Loucy (cell line): ENCODE data around the gene ECSCR.

Experiments
- EZH2phosphoT487 ChIP-seq: fragments of 200-600 bp; IDR thresholded peaks from 2 replicates; pipeline ENCODE4 v1.6.1; 2018; ENCODE audit warnings: antibody characterized with exemption, mild to moderate bottlenecking, moderate library complexity, borderline replicate concordance
- TF ChIP-seq, protein P1 (sequence below): fragments of 200-600 bp; sonication (generic); conservative IDR thresholded peaks from 2 replicates; pipeline ENCODE4 v1.5.1; 2014; ENCODE audit warnings: mild to moderate bottlenecking, antibody characterized with exemption, low read length

DNA sequence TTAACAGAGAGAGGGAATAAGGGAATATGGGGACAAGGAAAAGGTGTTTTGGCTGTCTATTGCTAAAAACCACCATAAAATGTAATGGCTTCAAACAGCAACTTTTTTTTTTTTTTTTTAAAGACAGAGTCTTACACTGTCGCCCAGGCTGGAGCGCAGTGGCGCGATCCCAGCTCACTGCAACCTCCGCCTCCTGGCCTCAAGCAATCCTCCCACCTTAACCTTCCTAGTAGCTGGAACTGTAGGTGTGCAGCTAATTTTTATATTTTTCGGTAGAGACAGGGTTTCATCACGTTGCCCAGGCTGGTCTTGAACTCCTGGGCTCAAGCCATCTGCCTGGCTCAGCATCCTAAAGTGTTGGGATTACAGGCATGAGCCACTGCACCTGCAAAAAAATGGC is 54.4 kb downstream of the ECSCR start:
- TF ChIP-seq, protein P1, sequence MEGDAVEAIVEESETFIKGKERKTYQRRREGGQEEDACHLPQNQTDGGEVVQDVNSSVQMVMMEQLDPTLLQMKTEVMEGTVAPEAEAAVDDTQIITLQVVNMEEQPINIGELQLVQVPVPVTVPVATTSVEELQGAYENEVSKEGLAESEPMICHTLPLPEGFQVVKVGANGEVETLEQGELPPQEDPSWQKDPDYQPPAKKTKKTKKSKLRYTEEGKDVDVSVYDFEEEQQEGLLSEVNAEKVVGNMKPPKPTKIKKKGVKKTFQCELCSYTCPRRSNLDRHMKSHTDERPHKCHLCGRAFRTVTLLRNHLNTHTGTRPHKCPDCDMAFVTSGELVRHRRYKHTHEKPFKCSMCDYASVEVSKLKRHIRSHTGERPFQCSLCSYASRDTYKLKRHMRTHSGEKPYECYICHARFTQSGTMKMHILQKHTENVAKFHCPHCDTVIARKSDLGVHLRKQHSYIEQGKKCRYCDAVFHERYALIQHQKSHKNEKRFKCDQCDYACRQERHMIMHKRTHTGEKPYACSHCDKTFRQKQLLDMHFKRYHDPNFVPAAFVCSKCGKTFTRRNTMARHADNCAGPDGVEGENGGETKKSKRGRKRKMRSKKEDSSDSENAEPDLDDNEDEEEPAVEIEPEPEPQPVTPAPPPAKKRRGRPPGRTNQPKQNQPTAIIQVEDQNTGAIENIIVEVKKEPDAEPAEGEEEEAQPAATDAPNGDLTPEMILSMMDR: no peak
- TF ChIP-seq EZH2phosphoT487: no peak
